Measurements from ENCODE around the gene TMEM245.

GRCh38 chr9:109164042-109164441 is 44.3 kb upstream of the TMEM245 start:
- TF ChIP-seq POLR2A (IDR thresholded peaks at IDR 0.05) = no peak
- TF ChIP-seq, protein P1, sequence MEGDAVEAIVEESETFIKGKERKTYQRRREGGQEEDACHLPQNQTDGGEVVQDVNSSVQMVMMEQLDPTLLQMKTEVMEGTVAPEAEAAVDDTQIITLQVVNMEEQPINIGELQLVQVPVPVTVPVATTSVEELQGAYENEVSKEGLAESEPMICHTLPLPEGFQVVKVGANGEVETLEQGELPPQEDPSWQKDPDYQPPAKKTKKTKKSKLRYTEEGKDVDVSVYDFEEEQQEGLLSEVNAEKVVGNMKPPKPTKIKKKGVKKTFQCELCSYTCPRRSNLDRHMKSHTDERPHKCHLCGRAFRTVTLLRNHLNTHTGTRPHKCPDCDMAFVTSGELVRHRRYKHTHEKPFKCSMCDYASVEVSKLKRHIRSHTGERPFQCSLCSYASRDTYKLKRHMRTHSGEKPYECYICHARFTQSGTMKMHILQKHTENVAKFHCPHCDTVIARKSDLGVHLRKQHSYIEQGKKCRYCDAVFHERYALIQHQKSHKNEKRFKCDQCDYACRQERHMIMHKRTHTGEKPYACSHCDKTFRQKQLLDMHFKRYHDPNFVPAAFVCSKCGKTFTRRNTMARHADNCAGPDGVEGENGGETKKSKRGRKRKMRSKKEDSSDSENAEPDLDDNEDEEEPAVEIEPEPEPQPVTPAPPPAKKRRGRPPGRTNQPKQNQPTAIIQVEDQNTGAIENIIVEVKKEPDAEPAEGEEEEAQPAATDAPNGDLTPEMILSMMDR (IDR thresholded peaks at IDR 0.05) = no peak
